ENCODE results near the gene PRDX4.
A peak's percentile ranks its signal among the peaks of the same experiment; 100 is the strongest.
"Not testable (repeated sequence)": the region's sequence is repeated elsewhere in the genome, so short reads cannot be mapped to it uniquely, and the experiment has no call there.

Gene PRDX4

GRCh38 chrX:23667239-23668177, at the start of gene PRDX4:
TSS of gene PRDX4 (plus strand) at chrX:23667493. CDS start at chrX:23667571, 78 bp downstream.
- peak; percentile 84 for DNase-seq

- no peak for DNase-seq
Measured at GRCh38 chrX:23621621-23622265, 45.5 kb upstream of the PRDX4 start.

DNA sequence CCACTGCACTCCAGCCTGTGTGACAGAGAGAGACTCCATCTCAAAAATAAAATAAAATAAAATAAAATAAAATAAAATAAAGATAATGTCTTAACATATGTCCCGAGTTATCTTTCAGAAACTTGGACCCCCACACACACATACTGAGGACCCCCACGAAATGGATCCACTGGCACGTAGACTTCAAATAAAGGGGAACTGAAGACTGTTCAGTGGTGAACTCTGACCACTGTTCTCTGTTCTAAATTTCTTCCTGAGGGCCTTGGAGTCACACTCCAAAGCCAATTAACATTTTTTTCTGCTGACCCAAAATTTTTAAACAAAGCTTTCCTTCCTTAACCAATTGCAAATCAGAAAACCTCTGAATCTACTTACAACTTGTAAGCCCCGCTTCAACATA, 43.5 kb upstream of the PRDX4 start:
- no peak for DNase-seq

- no peak for DNase-seq
Measured at GRCh38 chrX:23626651-23627050, 40.6 kb upstream of the PRDX4 start.

GRCh38 chrX:23628131-23628530, 39.2 kb upstream of the PRDX4 start:
- DNase-seq, result no peak

DNA sequence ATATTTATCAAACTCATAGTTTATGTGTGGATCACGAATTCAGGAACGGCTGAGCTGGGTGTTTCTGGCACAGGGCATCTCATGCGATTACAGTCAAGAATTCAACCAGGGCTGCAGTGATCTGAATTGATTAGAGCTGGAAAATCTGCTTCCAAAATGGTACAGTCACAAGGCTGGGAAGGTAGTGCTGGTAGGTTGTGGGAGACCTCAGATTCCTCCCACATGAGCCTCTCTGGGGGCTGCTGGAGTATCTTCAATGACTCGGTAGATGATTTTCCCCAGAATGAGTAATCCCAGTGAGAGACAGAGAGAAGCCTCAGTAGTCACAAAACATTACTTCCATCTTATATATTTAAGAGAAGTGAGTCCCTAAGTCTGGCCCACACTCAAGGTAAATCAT, 36.2 kb upstream of the PRDX4 start:
- peak; percentile 1 for DNase-seq

- DNase-seq, result peak; percentile 2
Measured at GRCh38 chrX:23633834-23634580, 33.3 kb upstream of the PRDX4 start.

- no peak for DNase-seq
Measured at GRCh38 chrX:23637187-23637586, 30.1 kb upstream of the PRDX4 start.

GRCh38 chrX:23643020-23643419, 24.3 kb upstream of the PRDX4 start:
- DNase-seq, result no peak

DNA sequence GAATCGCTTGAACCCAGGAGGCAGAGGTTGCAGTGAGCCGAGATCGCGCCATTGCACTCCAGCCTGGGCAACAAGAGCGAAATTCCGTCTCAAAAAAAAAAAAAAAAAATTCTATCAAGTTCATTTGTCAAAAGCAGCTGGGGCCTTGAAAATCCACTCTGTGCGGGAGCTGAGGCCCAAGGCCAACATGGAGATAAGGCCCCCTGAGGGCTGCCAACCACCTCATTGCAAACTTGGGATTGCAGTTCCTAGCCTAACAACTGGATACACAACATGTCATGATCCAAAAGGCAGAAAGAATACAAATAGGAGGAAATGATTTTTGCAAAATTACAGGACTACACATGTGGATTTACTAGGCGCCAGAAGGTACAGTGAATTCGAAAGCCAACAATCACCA, 22.5 kb upstream of the PRDX4 start:
- DNase-seq, result no peak

DNA sequence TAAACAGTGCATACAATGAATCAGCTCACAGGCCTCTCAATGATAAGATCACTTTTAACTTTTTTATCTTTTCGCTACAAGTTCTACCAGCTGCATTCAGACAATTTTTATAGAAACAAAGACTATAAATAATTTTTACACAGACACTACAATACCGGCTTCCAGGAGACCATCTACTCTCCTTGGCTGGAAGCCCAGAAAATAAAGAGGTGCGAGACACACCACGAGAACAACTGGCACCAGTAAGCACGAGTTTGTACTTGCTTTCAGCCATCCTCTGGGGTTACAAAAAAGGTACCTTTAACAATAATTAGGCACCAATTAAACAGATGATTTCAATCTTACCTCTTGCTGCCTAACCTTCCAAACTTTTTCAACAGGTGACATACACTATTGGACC, 11.2 kb upstream of the PRDX4 start:
- DNase-seq, result no peak

- peak; percentile 27 for DNase-seq
Measured at GRCh38 chrX:23656684-23657083, 10.6 kb upstream of the PRDX4 start.

- no peak for DNase-seq
Measured at GRCh38 chrX:23659339-23659738, 8.0 kb upstream of the PRDX4 start.

DNA sequence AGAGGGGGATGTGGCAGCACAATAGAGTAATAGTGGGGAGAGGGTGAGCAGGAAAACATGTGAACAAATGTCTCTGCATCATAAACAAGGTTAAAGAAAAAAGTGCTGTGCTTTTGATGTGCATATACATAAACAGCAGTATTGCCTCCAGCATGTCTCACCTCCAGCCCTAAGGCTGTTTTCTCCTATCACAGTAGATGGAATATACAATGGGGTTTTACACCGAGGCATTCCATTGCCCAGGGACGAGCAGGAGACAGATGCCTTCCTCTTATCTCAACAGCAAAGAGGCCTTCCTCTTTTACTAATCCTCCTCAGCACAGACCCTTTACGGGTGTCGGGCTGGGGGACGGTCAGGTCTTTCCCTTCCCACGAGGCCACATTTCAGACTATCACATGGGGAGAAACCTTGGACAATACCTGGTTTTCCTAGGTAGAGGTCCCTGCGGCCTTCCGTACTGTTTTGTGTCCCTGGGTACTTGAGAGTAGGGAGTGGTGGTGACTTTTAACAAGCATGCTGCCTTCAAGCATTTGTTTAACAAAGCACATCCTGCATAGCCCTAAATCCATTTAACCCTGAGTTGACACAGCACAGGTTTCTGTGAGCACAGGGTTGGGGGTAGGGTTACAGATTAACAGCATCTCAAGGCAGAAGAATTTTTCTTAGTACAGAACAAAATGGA, 7.1 kb upstream of the PRDX4 start:
- DNase-seq, result not testable (repeated sequence)

DNA sequence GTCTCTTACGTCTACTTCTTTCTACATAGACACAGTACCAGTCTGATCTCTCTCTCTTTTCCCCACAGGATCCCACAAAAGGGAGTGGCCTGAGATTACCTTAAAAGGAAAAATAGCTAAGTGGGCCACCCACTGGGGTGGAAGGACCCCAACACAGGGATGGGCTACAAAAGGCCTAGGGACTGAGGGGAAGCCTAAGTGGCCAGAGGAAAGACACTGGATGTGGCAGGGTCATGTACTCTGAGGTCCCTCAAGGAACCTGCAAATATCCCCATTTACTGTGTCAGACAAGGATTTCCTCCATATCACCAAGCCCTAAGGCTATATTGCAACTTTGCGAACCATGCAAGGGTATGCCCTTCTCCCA, 6.5 kb upstream of the PRDX4 start:
- no peak for DNase-seq

DNA sequence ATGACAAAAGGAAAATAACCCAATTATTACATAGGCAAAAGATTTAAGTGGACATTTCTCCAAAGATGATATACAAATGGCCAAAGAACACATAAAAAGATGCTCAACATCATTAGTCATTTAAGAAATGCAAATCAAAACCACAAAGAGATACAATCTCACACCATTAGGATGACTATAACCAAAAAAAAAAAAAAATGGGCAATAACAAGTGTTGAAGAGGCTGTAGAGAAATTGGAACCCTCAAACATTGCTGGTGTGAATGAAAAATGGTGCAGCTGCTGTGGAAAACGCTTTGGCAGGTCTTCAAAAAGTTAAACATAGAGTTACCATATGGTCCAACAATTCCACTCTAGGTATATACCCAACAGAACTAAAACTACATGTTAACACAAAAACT, 5.6 kb upstream of the PRDX4 start:
- DNase-seq, result peak; percentile 42

- DNase-seq, result no peak
Measured at GRCh38 chrX:23662187-23662586, 5.1 kb upstream of the PRDX4 start.

- peak; percentile 45 for DNase-seq
Measured at GRCh38 chrX:23662853-23663252, 4.4 kb upstream of the PRDX4 start.

DNA sequence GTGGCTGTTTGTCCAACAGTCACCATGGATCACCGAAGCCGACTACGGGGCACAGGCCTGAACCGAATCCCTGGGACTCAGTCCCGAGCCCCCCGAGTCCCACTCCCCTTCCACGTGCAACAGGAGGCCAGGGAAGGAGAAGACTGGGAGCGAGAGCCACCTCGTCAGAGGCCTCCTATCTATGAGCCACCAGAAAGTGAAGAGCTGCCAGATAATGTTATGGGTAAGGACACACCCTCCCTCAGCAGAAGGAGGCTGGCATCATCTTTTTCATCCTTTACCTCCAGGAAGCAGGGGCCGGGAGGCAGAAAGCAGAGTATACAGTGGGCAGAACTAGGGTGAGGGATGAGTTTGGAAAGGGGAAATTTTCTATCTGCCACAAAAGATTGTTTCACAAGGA, 2.8 kb upstream of the PRDX4 start:
- DNase-seq, result no peak

- DNase-seq, result no peak
Measured at GRCh38 chrX:23666282-23666681, 1.0 kb upstream of the PRDX4 start.

GRCh38 chrX:23668335-23668734, 1.0 kb downstream of the PRDX4 start:
- no peak for DNase-seq

GRCh38 chrX:23670528-23670927, 3.2 kb downstream of the PRDX4 start:
- no peak for DNase-seq

- no peak for DNase-seq
Measured at GRCh38 chrX:23673108-23673507, 5.8 kb downstream of the PRDX4 start.

All from fibroblast of skin of right quadriceps (primary cell).